Stimulated activated CD4-positive, alpha-beta T cell treated with anti-CD3 and anti-CD28 coated beads, TNF-alpha, amount 100 ng/mL, for 48 hours (primary cell): ENCODE data around the gene NVL.

Source experiments
- DNase-seq, 3 donors: peaks; one replicate each; pipeline ENCODE4 v3.0.0-alpha.2; 2020; ENCODE audit warnings: low read depth in 3 of 3

Gene NVL

GRCh38 chr1:224199679-224200078 lies 130.3 kb downstream of the NVL start:
- DNase-seq, result no peak

- DNase-seq, result no peak
Observed at GRCh38 chr1:224198572-224198971, 131.4 kb downstream of the NVL start.

- DNase-seq, result no peak
Observed at GRCh38 chr1:224196813-224197600, 133.0 kb downstream of the NVL start.

GRCh38 chr1:224193319-224193966 lies 136.5 kb downstream of the NVL start:
- no peak for DNase-seq

GRCh38 chr1:224192082-224192788 lies 137.7 kb downstream of the NVL start:
- DNase-seq, result no peak

- no peak for DNase-seq
Observed at GRCh38 chr1:224189561-224189960, 140.4 kb downstream of the NVL start.

- no peak for DNase-seq
Observed at GRCh38 chr1:224188286-224188685, 141.7 kb downstream of the NVL start.

- DNase-seq, result no peak
Observed at GRCh38 chr1:224185208-224185607, 144.8 kb downstream of the NVL start.

- DNase-seq, result peak; percentile 20 to 50 (median 46)
Observed at GRCh38 chr1:224183591-224184312, 146.2 kb downstream of the NVL start.

- peak; percentile 61 to 75 (median 67) for DNase-seq
Observed at GRCh38 chr1:224182866-224183590, 146.9 kb downstream of the NVL start, which contains the start of gene DEGS1. TSS of gene DEGS1 (plus strand) at chr1:224183240. CDS start at chr1:224183337, 97 bp downstream.

- peak in 1 of 3 donors; percentile 16 for DNase-seq
Observed at GRCh38 chr1:224182057-224182865, 147.7 kb downstream of the NVL start.

- no peak for DNase-seq
Observed at GRCh38 chr1:224181453-224181810, 148.5 kb downstream of the NVL start.

GRCh38 chr1:224180783-224181452 lies 149.1 kb downstream of the NVL start:
- DNase-seq, result no peak

GRCh38 chr1:224178894-224179293 lies 151.1 kb downstream of the NVL start:
- DNase-seq, result no peak

GRCh38 chr1:224177356-224177999 lies 152.5 kb downstream of the NVL start:
- no peak for DNase-seq
